PFSK-1 (cell line): ENCODE measurements around the gene STAG1.

ENCODE experiments used
- POLR2AphosphoS5 ChIP-seq: IDR thresholded peaks from 2 replicates; pipeline ENCODE4 v1.6.1; 2012; ENCODE audit warnings: low read depth, mild to moderate bottlenecking, control low read depth, low read length, moderate library complexity
- SIN3A ChIP-seq: IDR thresholded peaks from 2 replicates; pipeline ENCODE4 v1.6.1; 2012; ENCODE audit warnings: mild to moderate bottlenecking, low read length, moderate library complexity, borderline replicate concordance; ENCODE audit not compliant: insufficient read depth
- TAF1 ChIP-seq: IDR thresholded peaks from 2 replicates; pipeline ENCODE4 v1.6.1; 2012; ENCODE audit warnings: low read length, control low read depth, borderline replicate concordance; ENCODE audit not compliant: insufficient read depth

DNA sequence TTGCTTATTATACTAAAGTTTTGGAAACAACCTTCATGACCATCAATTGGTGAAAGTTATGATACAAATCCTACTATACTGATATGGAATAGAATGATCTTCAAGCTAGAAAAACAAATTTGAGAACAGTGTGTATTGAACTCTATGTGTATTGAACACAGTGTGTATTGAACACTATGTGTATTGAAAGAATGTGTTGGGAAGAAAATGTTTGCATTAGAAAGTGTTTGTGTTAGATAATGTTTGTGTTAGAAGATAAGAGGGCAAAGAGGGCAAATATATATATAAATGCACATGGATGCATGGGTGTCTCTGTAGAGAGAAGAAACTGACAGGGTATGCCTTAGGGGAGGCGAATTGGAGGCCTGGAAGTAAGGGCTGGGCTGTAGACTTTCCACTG is 459.7 kb downstream of the STAG1 start:
- TF ChIP-seq POLR2AphosphoS5: no peak
- no peak for TF ChIP-seq SIN3A
- TF ChIP-seq TAF1: no peak
